Measurements from ENCODE around the gene SAMD1.

SAMD1 gene

GRCh38 chr19:14090509-14091080, at the start of gene SAMD1:
TSS of gene SAMD1 (minus strand) at chr19:14090751.
- DNase-seq, result peak; percentile 77

- no peak for DNase-seq
These were observed 49.4 kb upstream of the SAMD1 start for GRCh38 chr19:14139944-14140343.

- DNase-seq, result no peak
These were observed 48.2 kb upstream of the SAMD1 start for GRCh38 chr19:14138576-14139265.

- DNase-seq, result peak; percentile 77
These were observed 46.1 kb upstream of the SAMD1 start, which contains the start of gene ASF1B for GRCh38 chr19:14136509-14137281. TSS of gene ASF1B (minus strand) at chr19:14136589. CDS start at chr19:14136456, 133 bp downstream.

GRCh38 chr19:14135985-14136508, 45.5 kb upstream of the SAMD1 start:
- DNase-seq, result no peak

GRCh38 chr19:14135355-14135754, 44.8 kb upstream of the SAMD1 start:
- no peak for DNase-seq

- DNase-seq, result no peak
These were observed 37.5 kb upstream of the SAMD1 start for GRCh38 chr19:14127929-14128509.

GRCh38 chr19:14127176-14127575, 36.6 kb upstream of the SAMD1 start:
- DNase-seq, result no peak

- DNase-seq, result no peak
These were observed 32.4 kb upstream of the SAMD1 start for GRCh38 chr19:14122924-14123323.

- no peak for DNase-seq
These were observed 29.9 kb upstream of the SAMD1 start for GRCh38 chr19:14120497-14120780.

GRCh38 chr19:14119644-14120496, 29.3 kb upstream of the SAMD1 start:
- no peak for DNase-seq

GRCh38 chr19:14119146-14119545, 28.6 kb upstream of the SAMD1 start:
- no peak for DNase-seq

- no peak for DNase-seq
These were observed 27.9 kb upstream of the SAMD1 start for GRCh38 chr19:14118165-14119051.

GRCh38 chr19:14117668-14118164, 27.2 kb upstream of the SAMD1 start, which contains the start of gene PRKACA:
TSS of gene PRKACA (minus strand) at chr19:14117762. CDS start at chr19:14117547, 215 bp downstream.
- DNase-seq, result peak; percentile 93

GRCh38 chr19:14116918-14117578, 26.5 kb upstream of the SAMD1 start:
- no peak for DNase-seq

- no peak for DNase-seq
These were observed 26.0 kb upstream of the SAMD1 start for GRCh38 chr19:14116525-14116917.

GRCh38 chr19:14115756-14116155, 25.2 kb upstream of the SAMD1 start:
- no peak for DNase-seq

- peak; percentile 62 for DNase-seq
These were observed 24.3 kb upstream of the SAMD1 start for GRCh38 chr19:14114854-14115253.

- DNase-seq, result no peak
These were observed 23.9 kb upstream of the SAMD1 start for GRCh38 chr19:14114439-14114838.

- no peak for DNase-seq
These were observed 23.3 kb upstream of the SAMD1 start for GRCh38 chr19:14113762-14114414.

Measured in 8988T (cell line).